Activated T-cell treated with anti-CD3 and anti-CD28 coated beads, Interleukin-2, amount 50 U/mL, for 1 hour (primary cell): ENCODE results near the gene CHP1.
"Not testable (repeated sequence)": the region's sequence is repeated elsewhere in the genome, so short reads cannot be mapped to it uniquely, and the experiment has no call there.

ENCODE experiments used
- DNase-seq: peaks from one replicate; pipeline ENCODE4 v3.0.0-alpha.2; 2020

CHP1 gene

DNA sequence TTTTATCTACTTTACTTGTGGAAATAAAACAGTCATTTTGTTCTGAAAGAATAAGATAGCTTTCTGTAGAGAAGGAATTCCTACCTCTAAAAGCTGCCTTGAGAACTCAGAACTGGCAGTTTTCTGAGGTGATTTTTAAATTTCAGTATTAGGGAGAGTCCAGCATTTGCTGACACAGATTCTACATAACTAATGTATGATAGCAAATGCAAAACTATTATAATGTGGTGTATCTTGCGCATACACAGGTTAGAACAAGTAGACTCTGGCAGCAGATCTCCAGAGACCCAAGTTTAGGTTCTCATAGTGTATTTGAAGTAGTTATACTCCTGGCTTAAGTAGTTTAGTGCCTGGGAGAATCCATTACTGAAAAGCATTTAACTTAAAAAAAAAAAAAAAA, 70.5 kb downstream of the CHP1 start:
- no peak for DNase-seq

DNA sequence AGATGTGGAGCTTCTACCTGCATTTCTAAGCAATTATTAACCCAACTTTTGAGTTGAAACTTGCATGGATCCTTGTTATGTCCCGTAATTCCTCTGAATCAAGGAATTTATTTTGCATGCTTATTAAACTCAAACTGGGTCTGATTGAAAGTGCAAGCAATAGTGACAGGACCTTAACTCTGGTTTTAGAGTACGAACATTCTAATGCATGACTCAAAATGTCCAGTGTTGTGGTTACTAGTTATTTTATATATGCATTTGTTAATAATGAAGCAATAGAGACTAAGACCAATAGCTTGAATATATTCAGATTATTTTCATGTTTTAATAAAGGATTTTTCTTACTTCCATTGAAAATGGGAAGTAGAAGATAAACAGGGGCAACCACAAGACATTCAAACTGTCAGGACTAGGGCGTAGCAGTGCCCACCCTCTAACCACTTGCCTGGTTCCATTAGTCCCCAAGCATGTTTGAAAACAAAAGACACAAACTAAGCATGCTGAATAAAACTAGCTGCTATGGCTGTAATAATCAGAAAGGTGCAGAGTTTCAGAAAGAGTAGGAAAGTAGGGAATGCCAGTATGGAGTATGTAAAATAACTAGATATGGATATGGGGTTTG, 73.2 kb downstream of the CHP1 start:
- DNase-seq: no peak

DNA sequence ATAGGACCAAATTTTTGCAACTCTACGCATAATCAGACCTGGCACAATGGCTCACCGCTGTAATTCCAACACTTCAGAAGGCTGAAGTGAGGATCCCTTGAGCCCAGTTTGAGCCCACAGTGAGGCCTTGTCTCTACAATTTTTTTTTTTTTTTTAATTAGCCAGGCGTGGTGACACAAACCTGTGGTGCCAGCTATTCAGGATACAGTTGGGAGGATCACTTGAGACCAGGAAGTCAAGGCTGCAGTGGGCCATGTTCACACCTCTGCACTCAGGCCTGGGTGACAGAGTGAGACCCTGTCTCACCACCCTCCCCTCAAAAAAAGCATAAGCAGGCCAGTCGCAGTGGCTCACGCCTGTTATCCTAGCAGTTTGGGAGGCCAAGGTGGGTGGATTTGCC, 76.6 kb downstream of the CHP1 start:
- no peak for DNase-seq

DNA sequence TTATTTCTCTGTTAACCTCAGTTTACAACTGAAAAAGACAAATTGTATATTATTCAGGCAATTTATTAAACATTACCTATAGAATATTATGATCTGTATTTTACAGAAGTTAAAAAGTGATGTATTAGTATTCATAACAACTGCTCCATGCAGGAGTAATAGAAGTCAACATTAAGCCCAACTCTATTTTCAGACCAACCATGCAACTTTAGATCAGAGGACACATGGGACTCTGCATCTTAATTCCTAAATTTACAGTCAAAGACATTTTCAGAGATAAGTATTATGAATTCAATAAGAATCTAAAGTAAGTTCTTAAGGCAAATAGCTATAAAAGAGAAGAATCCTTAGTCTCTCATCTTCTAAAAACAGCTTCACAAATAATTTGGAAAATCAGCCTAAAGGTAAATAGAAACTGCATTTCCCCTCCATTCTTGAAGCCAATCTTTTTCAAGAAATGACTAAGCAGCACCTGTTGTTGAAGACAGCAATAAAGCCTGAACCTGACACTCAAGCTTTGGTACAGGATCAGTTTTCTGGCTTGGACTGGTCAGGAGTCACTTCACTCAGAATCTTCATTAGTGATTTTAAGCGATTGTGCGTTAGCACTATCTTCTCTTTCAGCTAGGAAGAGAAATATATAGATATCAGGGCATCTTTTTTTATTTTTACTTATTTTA, 78.3 kb downstream of the CHP1 start:
- DNase-seq: no peak

DNA sequence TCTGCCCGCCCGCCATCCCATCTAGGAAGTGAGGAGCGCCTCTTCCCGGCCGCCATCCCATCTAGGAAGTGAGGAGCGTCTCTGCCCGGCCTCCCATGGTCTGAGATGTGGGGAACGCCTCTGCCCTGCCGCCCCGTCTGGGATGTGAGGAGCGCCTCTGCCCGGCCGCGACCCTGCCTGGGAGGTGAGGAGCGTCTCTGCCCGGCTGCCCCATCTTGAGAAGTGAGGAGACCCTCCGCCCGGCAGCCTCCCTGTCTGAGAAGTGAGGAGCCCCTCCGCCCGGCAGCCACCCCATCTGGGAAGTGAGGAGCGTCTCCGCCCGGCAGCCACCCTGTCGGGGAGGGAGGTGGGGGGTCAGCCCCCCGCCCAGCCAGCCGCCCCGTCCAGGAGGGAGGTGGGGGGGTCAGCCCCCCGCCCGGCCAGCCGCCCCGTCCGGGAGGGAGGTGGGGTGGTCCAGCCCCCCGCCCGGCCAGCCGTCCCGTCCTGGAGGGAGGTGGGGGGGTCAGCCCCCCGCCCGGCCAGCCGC, 89.8 kb downstream of the CHP1 start:
- not testable (repeated sequence) for DNase-seq

DNA sequence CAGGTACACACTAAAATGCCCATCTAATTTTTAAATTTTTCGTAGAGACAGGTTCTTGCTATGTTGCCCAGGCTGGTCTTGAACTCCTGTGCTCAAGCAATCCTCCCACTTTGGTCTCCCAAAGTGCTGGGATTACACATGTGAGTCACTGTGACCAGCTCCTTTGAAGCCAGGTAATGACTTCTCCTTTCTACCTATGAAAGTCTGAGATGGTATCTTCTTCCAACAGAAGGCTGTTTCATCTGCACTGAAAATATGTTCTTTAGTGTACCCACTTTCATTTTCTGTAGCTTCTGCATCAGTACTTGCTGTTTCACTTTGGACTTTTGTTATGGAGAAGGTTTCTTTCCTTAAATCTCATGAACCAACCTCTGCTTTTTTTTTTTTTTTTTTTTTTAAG, 92.5 kb downstream of the CHP1 start:
- no peak for DNase-seq

DNA sequence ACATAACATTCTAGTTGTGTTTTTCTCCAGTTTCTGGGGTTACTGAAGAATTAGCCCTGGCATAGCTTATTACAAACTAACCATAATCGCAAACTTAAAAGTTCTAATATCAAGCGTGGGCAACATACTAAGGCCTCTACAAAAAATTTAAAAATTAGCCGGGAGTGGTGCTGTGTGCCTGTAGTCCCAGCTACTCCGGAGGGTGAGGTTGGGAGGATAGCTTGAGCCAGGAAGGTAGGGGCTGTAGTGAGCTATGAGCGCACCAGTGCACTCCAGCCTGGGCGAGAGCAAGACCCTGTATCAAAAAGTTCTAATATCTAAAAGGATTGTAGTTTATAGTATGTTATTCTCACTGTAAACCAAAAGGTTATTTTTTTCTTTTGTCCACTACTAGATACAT, 100.2 kb downstream of the CHP1 start:
- no peak for DNase-seq
